H7 (cell line): Measurements from ENCODE around the gene TP53I11. TPM values are rescaled to one million over a fixed set of nuclear protein-coding genes. Genes with fewer than 3 reads are reported as not detected.
A peak's percentile ranks its signal among the peaks of the same experiment; 100 is the strongest.

ENCODE experiments used
- DNase-seq: peaks from one replicate; pipeline ENCODE4 v3.0.0; 2012
- H3K27me3 ChIP-seq: 2 replicates; pipeline ENCODE4 v1.6.0; 2011; ENCODE audit warnings: mild to moderate bottlenecking, low read length; ENCODE audit not compliant: control insufficient read depth, insufficient read depth
- H3K36me3 ChIP-seq: replicated peaks from 2 replicates; pipeline ENCODE4 v1.5.1; 2011; ENCODE audit warnings: low read length; ENCODE audit not compliant: control insufficient read depth, insufficient read depth
- H3K4me3 ChIP-seq: 2 replicates; pipeline ENCODE4 v1.5.1; 2011; ENCODE audit warnings: low read depth, mild to moderate bottlenecking, control low read depth, low read length, moderate library complexity; ENCODE audit not compliant: insufficient read depth
- total RNA-seq: library from RNA; depleted of rRNA; stranded (reverse); fragments of >200 nt; shearing (Covaris generic); gene quantifications from 2 replicates; pipeline ENCODE4 v1.2.3, GENCODE V29; 2014

The TP53I11 gene
- total RNA-seq, 1 experiment from 2014 or later = 46.9 TPM

DNA sequence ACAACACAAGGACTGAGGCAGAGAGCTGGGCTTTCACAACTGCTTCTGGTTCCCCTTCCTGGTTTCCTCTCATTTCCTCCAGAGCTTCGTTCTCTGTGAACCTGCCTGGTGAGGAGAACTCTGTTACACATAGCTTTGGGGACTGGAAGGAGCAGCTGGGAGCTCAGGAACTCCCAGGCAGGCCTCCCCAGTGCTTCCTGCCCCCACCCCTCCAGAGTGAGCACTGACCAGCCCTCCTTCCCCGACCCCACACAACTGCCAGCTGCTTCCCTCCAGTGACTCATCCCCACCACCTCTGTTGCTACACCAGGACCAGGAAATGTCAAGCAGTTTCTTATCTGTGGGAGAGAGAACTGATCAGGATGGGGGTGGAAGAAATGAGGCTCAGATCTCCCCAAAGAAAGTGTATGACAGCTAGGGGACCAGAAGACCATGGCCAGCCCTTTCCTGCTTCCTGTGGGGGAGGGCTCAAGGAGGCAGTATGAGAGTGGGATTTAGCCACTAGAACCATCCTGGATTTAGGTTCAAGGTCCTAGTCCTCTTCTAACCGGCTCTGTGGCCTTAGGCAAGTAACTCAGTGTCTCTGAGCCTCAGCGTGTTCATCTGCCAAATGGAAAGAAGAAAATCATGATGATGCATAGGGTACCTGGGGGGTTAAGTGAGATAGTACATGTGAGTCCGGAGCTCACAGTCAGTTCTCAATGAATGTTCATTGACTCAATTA lies 4.5 kb upstream of the TP53I11 start:
- peaks cover 2% of the 10 kb centered on the region; the same call in 1 of the 2 replicates for H3K27me3 ChIP-seq
- peak; percentile 55 for DNase-seq
- no peaks in the 10 kb centered on the region for H3K36me3 ChIP-seq
- no peak overlapping the region for H3K4me3 ChIP-seq

DNA sequence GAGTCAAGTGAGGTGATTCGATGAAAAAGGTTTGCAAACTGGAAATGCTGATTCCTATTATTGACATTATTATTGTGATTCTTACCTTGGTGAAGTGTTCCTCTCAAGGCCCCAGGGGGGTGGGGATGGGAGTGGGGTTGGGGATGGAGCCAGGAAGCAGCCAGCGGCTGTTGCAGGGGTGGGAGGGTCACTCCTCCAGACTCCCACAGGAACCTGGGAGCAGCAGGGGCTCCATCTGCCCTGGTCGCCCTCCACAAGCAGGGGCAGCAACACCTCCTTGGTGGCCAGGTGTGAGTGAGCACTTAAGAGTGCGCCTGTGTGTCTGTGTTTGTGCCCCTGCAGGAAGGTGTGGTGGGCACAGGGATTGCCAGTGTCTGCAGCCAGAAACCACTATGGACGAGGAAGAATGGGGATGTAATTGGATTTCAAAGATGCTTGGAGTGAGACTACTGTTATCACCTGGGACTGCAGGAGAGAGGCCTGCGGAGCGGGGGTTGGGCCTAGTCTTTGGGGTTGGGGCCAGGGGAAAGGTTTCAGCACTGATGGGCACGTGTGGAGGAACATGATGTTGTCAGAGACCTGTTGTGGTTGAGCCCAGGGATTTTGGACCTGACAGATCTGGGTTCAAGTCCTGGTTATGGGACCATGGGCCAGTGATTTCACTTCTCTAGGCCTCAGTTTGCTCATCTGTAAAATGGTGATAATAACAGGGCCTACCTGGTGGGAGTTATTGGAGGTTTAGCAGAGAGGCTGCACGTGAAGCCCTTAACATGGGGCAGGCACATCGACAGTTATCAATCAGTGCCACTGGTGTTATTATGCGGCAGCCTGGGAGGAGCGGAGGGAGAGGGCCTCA lies 3.6 kb upstream of the TP53I11 start:
- Histone ChIP-seq H3K36me3 (no peaks in the 10 kb centered on the region), H3K27me3 (peaks cover 2% of the 10 kb centered on the region; the same call in 1 of the 2 replicates), H3K4me3 (no peak overlapping the region)
- peak; percentile 70 for DNase-seq

DNA sequence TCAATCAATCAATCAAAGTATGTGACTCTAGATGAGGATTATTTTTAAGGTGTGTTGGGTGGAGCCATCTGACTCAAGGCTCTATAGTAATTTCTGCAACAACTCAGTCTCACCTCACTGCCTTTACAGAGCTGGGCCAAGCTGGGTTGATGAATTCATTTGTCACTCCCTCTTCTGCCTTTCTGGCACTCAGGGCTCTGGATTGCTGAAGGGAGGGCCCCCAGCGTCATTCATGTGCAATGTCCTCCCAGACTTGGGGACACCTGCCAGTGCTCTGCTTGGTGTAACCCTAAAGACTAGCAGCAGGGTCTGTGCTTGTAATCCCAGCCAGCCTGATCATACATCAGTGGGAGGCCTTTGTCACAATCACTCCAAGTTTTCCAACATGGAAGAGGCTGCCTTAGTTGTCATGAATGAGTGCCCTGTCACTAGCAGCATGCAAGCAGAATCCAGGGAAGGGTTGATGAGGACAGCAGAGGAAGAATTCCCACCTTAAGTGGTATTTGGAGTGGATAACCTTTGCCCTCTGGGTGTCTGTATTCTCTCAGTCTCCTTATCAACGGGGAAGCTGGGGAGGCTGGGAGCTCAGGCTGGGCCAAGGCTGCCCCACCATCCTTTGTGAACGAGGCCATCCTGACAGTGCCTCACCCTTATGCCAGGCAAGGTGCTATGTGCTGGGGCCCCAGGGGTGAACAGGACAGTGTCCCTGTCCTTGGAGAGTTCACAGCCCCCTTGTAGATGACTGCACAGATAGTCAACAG lies 2.0 kb upstream of the TP53I11 start:
- peaks cover 2% of the 10 kb centered on the region; the same call in 1 of the 2 replicates for H3K27me3 ChIP-seq
- no peak overlapping the region for H3K4me3 ChIP-seq
- no peaks in the 10 kb centered on the region for H3K36me3 ChIP-seq
- DNase-seq = no peak

DNA sequence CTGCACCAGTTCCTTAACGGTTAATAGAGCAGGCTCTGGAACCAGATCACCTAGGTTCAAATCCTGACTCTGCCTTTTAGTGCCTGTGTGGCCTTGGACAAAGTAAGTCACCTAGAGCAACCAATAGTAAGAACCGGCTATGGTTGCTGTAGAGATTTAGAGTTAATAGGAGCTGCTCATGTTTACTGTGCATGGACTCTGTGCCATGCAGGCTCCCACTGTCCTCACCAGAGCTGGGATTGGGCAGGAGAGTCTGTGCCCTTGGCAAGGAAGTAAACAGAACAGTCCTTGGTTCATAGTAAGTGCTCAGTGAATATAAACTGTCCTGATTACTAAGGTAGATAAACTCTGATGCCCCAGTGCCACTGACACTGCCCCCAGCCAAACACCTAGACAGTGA lies 1.4 kb upstream of the TP53I11 start:
- H3K4me3 ChIP-seq = no peak overlapping the region
- no peak for DNase-seq
- H3K36me3 ChIP-seq = no peaks in the 10 kb centered on the region
- H3K27me3 ChIP-seq = no peaks in the 10 kb centered on the region; the same call in 1 of the 2 replicates

DNA sequence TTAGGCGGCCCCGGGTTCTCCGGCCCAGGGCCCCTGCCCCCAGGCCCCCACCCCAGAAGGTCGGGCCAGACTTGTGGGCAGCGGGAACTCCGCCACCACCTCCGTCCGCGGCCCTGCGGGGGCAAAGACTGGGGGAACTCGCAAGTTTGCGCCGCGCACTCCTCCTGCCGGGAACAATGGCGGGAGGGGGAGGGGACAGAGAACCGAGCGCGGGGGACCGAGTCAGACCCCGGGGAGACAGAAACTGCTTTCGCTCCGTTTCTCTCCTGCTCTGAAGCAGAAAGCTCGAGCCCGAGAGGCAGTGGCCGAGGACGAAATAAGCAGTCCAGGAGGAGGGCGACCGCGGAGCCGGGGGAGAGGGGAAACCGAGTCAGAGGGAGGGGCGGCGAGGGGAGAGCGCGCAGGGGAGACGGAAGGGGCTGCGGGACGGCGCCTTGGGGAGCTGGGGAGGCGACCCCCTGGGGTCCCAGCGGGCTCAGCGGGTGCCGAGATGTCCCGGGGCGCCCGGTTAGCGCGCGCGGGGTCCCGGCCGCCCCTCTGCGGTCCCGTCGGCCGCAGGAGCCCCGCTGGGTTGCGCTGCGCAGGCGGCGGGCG lies 555 bp downstream of the TP53I11 start:
- peak; percentile 89 for DNase-seq
- peak overlapping the region; percentile 79 for H3K4me3 ChIP-seq
- no peaks in the 10 kb centered on the region; the same call in 1 of the 2 replicates for H3K27me3 ChIP-seq
- H3K36me3 ChIP-seq = no peaks in the 10 kb centered on the region

DNA sequence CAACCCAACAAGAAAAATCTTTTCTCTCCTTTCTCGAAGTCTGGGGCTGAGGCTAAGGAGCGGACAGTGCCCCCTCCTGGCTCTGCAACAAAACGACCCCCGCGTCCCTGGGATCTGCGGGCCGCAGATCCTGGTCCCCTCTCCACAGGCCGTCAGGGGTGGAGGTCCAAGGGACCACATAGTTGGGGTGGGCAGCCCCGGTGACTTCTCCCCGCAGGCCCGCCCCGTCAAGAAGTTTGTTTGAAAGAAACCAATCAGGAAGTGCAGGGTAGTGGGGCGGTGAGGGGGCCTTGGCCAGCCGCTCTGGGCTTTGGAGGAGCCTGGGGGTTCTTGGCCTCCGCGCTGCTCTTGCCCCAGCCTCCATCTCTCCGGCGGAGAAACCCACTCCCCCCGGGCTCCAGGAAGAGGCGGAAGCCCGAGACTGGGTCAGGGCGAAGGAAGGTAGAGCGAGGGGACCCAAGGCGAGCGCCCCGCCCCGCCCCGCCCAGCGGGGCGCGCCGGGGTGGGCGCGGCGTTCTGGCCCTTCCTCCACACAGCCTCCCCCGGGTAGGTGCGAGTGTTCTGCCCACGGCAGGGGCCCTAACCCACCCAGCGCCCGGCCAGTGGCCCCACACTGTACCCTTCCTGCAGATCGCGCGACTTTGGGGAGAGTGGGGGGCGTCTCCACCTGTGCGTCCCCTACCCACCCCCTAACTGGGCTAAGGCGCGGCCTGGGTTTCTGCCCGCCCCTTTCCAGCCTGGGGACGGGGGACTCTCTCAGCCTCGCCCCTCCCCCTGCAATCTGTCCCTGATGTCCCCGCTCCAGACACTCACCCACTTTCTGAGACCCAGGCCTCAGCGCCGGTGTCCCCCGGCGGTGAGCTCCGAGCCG lies 1.3 kb downstream of the TP53I11 start:
- H3K36me3 ChIP-seq = no peaks in the 10 kb centered on the region; the same call in 1 of the 2 replicates
- peak; percentile 94 for DNase-seq
- no peaks in the 10 kb centered on the region for H3K27me3 ChIP-seq
- peak overlapping the region; percentile 79 for H3K4me3 ChIP-seq

DNA sequence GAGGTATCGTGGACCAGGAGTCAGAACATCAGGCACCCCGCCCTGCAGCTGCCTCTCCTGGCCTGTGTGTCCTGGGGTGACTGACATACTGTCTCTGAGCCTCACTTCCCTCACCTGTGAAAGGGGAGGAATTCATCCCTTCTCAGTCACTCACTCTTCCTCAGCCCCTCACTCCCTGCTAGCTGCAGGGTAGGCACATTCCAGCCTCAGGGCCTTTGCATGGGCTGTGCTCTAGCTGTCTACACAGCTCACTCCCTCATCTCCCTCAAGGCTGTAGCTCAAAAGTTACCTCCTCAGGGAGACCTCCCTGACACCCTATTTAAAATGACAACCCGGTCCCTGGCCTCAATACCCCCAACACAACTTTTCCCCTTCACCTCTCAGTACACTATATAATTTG lies 2.5 kb downstream of the TP53I11 start:
- DNase-seq = no peak
- Histone ChIP-seq H3K27me3 (no peaks in the 10 kb centered on the region), H3K36me3 (no peaks in the 10 kb centered on the region; the same call in 1 of the 2 replicates), H3K4me3 (no peak overlapping the region)

DNA sequence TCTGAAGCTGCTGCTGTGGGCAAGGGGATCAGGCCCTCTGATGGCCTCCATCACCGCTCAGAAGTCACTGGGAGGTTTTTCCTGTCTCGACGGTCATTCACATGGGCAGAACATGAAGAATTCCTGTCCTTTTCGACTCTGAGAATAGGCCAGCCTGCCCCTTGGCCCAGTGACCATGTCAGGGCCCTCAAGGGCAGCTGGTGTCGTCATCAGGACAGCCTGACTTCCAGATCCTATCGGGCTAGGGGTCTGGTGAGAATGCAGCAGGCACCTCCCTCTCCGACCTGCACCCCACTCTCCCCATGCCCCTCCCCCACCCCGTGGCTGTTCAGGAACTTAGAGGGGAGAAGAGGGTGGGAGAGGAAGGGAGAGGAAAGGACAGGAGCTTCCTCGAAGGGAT lies 3.6 kb downstream of the TP53I11 start:
- no peak for DNase-seq
- Histone ChIP-seq H3K36me3 (no peaks in the 10 kb centered on the region; the same call in 1 of the 2 replicates), H3K27me3 (no peaks in the 10 kb centered on the region), H3K4me3 (no peak overlapping the region)

DNA sequence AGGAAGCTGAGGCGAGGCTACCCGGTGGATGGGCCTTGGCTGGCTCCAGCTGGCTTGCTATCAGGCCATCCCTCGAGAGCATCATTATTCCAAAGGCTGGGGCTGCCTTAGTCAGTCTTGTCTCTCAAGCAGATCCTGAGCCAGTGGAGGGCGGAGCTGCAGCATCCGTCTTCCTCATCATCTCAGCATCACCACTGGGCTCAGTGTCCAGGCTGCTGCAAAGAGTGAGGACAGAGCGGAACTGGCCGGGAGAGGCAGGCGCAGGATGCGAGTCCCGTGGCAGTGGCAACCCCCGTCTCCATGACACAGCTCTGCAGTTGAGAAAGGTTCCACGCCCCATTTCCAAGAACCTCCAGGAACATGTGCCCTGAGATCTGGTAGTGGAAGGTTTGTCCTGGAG lies 4.4 kb downstream of the TP53I11 start:
- H3K36me3 ChIP-seq = no peaks in the 10 kb centered on the region; the same call in 1 of the 2 replicates
- no peak for DNase-seq
- H3K27me3 ChIP-seq = no peaks in the 10 kb centered on the region
- no peak overlapping the region for H3K4me3 ChIP-seq

DNA sequence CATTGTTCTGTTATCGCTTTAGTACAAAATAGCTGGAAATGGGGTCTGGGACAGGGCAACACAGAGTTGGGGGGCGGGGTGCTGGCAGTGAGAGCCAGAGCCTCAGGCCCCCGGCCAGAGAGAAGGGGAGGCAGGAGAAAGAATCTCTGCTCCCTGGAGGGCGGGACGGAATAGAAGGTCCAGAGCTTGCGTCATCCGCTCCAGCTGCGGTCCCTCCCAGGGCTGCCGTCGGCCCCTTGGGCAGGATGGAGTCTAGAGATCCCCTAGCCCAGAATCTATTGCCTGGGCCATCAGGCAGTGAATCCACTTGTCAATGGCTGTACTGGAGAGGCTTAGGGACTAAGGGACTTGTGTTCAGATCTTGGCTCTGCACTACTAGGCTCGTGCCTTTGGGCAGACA lies 5.0 kb downstream of the TP53I11 start:
- no peak overlapping the region for H3K4me3 ChIP-seq
- no peaks in the 10 kb centered on the region for H3K27me3 ChIP-seq
- peaks cover under 1% of the 10 kb centered on the region for H3K36me3 ChIP-seq
- no peak for DNase-seq

DNA sequence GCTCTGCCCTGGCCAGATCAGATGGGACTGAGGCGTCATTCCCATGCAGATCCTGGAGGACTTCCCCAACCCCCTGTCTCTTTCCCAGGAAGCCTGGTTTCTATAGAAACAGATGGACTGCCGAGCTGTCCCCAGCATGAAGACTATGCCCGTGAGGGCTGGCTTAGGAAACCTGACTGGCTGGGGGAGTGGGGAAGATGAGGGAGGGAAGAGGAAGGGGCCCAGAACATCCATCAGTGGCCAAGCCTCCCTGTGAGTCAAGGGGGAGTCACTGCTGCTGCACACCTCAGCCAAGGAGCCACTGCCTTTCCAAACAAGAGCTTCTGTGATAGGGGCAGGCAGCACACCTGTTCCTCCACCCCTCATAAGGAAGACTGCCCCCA lies 5.8 kb downstream of the TP53I11 start:
- peak; percentile 67 for DNase-seq
- Histone ChIP-seq H3K4me3 (no peak overlapping the region), H3K36me3 (peaks cover 1% of the 10 kb centered on the region)

DNA sequence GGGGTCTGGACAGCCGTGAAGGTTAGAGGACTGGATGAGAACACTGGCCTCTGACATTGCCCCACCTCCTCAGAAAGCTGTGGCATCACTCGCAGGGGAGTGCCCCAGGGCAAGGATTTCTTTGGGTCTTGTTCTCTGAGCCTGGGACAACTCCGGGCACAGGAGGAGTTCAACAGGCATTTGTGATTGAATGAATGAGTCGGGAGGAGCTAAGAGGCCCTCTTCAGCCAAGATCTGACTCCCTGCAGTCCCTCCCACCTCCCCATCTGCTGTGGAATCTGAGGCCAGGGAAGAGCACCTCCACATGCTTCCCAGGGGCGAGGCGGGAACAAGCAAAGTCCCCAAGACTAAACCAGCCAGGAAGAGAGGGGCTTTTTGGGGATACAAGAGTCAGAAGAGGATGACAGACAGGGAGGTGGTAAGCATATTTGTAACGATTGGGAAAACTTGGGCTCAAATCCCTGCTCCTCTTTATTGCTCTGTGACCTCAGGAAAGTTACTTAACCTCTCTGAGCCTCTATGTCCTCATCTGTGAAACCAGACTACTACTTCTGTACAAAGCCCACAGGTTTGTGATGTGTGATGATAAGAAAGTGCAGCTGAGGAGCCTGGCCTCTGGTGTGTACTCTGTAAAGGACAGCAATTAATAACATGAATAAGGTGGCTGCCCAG lies 6.4 kb downstream of the TP53I11 start:
- Histone ChIP-seq H3K4me3 (no peak overlapping the region), H3K36me3 (peaks cover 1% of the 10 kb centered on the region), H3K27me3 (no peaks in the 10 kb centered on the region)
- peak; percentile 77 for DNase-seq

More for the DNA sequence above, 5.8 kb downstream of the TP53I11 start:
- H3K27me3 ChIP-seq = no peaks in the 10 kb centered on the region

DNA sequence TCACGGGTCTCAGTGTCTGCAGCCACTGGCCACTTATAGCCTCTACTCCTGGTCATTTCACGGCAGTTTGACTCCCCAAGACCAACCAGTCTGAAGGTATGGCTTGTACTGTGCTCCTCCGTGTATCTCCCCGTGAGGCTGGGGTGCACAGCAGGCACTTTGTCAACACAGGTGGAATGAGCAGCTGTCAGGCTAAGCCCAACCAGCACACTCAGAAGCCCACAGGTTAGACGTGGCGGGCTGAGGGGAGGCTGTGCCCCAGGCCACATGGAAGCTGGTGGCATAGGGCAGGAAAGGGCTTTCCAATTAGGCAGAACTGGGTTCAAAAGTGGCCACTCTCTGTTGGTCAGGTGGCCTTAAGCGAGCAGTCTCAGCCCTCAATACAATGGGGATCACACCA lies 7.0 kb downstream of the TP53I11 start:
- Histone ChIP-seq H3K4me3 (no peak overlapping the region), H3K27me3 (no peaks in the 10 kb centered on the region), H3K36me3 (peaks cover 1% of the 10 kb centered on the region)
- DNase-seq = peak; percentile 71
